CMK (cell line): ENCODE measurements around the gene ARL8B.
"Not testable (repeated sequence)": the region's sequence is repeated elsewhere in the genome, so short reads cannot be mapped to it uniquely, and the experiment has no call there.

ENCODE experiments used
- DNase-seq: peaks from one replicate; pipeline ENCODE4 v3.0.0-alpha.2; 2010; ENCODE audit warnings: low read depth

ARL8B gene

GRCh38 chr3:5122030-5122740 lies at the start of gene ARL8B:
Gene ARL8B, plus strand, starts transcription at chr3:5122292. Its CDS starts 174 bp downstream, at chr3:5122466.
- peak; percentile 65 for DNase-seq

- no peak for DNase-seq
Observed at GRCh38 chr3:5073374-5074085, 48.6 kb upstream of the ARL8B start.

- no peak for DNase-seq
Observed at GRCh38 chr3:5078151-5078550, 43.9 kb upstream of the ARL8B start.

- no peak for DNase-seq
Observed at GRCh38 chr3:5079761-5080160, 42.3 kb upstream of the ARL8B start.

GRCh38 chr3:5080779-5081550 lies 41.1 kb upstream of the ARL8B start:
- DNase-seq, result no peak

GRCh38 chr3:5081973-5082788 lies 39.9 kb upstream of the ARL8B start:
- DNase-seq, result not testable (repeated sequence)

- DNase-seq, result no peak
Observed at GRCh38 chr3:5082789-5083115, 39.3 kb upstream of the ARL8B start.

- no peak for DNase-seq
Observed at GRCh38 chr3:5084224-5084623, 37.9 kb upstream of the ARL8B start.

GRCh38 chr3:5086708-5087107 lies 35.4 kb upstream of the ARL8B start:
- no peak for DNase-seq

- no peak for DNase-seq
Observed at GRCh38 chr3:5087209-5087608, 34.9 kb upstream of the ARL8B start.

- DNase-seq, result no peak
Observed at GRCh38 chr3:5090197-5090596, 31.9 kb upstream of the ARL8B start.

GRCh38 chr3:5092018-5092417 lies 30.1 kb upstream of the ARL8B start:
- no peak for DNase-seq

- DNase-seq, result no peak
Observed at GRCh38 chr3:5093731-5094130, 28.4 kb upstream of the ARL8B start.

- DNase-seq, result no peak
Observed at GRCh38 chr3:5095886-5096285, 26.2 kb upstream of the ARL8B start.

GRCh38 chr3:5096336-5097008 lies 25.6 kb upstream of the ARL8B start:
- no peak for DNase-seq

- DNase-seq, result no peak
Observed at GRCh38 chr3:5098346-5098745, 23.7 kb upstream of the ARL8B start.

GRCh38 chr3:5102532-5102931 lies 19.6 kb upstream of the ARL8B start:
- no peak for DNase-seq

GRCh38 chr3:5103743-5104142 lies 18.3 kb upstream of the ARL8B start:
- DNase-seq, result no peak

GRCh38 chr3:5105050-5105449 lies 17.0 kb upstream of the ARL8B start:
- no peak for DNase-seq

- not testable (repeated sequence) for DNase-seq
Observed at GRCh38 chr3:5106371-5106770, 15.7 kb upstream of the ARL8B start.

GRCh38 chr3:5106933-5107334 lies 15.2 kb upstream of the ARL8B start:
- DNase-seq, result not testable (repeated sequence)

- DNase-seq, result no peak
Observed at GRCh38 chr3:5110337-5110736, 11.8 kb upstream of the ARL8B start.
